T-helper 1 cell (primary cell): Measurements from ENCODE around the gene SEPTIN5.
A peak's percentile ranks its signal among the peaks of the same experiment; 100 is the strongest.

ENCODE experiments used
- DNase-seq, 5 donors: peaks; one replicate each; pipeline ENCODE4 v3.0.0-alpha.2; 2012 to 2020

The SEPTIN5 gene

DNA sequence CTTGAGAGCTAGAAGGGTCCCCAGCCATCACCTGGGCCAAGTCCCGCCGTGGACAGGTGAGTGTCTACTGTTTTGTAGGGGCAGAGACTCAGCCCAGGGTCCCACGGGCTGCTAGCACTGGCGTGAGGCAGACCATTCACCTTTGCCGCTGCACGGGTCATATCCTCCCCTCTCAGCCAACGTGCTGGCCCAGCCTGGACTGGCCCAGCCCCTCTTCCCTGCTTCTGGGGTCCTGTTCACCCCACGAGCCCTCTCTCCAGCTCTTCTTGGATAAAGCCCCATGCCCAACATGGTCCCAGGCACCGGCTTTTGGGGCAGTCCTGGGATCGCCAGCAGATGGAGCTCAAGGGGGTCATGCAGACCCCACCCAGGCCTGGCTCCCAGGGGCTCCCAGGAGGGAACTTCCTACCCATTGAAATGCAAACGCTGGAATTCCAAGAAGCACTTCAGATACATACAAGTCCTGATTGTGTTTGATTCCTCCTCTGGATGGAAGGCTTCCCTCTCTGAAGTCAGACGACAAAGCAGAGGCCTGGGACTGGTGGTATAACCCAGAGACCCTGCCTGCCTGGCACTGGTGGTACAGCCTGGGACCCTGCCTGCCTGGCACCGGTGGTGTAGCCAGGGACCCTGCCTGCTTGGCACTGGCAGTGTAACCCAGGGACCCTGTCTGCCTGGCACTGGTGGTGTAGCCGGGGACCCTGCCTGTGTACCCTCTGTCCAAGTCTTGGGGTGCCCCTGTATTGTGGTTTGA lies 8.9 kb upstream of the SEPTIN5 start:
- no peak for DNase-seq

GRCh38 chr22:19706661-19707151 lies 7.6 kb upstream of the SEPTIN5 start:
- no peak for DNase-seq

DNA sequence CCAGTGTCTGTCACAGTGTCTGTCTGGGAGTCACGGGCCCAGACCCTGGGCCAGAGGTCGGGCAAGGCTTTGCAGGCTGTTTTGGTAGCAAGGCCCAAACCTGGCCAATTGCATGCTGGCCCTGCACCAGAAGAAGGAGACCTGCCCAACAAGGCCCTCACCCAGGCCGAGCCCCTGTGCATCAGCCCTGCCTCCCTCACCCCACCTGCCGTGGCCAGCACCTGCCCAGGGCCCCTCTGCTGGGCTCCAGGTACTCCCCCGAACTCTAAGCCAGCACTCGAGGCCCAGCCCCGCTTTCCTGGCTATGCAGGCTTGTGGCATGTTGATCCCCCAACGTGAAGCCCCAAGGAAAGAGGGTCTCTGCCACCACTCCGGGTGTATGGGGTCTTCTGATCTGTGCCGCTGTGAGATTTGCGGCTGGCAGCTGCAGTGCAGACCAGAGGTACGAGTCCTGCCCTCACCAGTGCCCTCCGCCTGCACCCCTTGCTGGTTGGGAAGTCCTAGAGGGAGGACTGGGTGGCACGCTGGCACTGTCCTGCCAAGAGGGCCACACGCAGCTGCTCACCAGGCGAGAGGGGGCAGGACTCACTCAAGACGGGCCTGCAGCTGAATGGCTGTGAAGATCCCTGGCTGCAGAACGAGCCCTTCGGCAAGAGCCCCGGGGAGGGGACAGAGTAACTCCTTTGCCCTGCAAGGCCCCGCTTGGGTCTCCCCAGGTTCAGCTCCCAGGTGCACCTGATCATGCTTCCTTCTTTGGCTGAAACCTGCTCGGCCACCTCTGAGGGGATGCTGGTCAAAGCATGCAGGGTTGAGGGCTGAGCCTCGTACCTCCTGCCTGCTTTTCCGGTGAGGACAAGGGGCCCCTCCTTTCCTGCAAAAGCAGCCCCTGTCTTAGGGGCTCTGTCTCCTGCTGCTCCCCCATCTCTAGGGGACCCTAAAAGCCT lies 6.7 kb upstream of the SEPTIN5 start:
- no peak for DNase-seq

DNA sequence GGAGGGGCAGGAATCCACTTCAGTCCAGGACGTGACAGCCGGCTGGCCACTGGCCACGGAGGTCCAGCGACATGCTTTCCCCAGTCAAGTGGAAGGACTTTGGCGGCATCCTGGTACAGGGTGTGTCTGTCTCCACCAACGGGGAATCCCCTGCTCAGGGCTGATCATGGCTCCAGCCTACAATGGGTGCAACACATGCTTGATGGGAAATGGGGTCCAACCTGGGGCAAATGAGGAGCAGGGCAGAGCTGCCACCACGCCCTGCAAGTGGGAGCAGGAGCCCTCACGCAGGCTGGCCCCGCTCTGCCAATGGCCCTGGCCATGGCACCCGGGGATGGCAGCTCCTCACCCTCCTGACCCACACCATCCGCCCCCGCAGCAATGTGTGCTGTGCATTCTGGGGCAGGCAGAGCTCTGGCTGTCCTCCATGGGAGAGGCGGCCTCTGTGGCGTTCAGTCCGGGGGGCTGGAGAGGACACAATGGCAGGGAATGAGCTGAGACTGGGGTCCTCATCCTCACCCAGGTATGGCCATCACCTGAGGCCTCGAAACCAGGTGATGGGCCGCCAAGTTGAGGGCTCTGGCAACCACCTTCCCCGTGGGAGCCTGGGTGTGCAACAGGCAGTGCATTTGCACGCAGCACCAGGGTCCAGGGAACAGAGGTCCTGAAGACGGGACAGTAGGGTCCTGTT lies 5.8 kb upstream of the SEPTIN5 start:
- no peak for DNase-seq

- no peak for DNase-seq
Observed at GRCh38 chr22:19709063-19709769, 5.1 kb upstream of the SEPTIN5 start.

DNA sequence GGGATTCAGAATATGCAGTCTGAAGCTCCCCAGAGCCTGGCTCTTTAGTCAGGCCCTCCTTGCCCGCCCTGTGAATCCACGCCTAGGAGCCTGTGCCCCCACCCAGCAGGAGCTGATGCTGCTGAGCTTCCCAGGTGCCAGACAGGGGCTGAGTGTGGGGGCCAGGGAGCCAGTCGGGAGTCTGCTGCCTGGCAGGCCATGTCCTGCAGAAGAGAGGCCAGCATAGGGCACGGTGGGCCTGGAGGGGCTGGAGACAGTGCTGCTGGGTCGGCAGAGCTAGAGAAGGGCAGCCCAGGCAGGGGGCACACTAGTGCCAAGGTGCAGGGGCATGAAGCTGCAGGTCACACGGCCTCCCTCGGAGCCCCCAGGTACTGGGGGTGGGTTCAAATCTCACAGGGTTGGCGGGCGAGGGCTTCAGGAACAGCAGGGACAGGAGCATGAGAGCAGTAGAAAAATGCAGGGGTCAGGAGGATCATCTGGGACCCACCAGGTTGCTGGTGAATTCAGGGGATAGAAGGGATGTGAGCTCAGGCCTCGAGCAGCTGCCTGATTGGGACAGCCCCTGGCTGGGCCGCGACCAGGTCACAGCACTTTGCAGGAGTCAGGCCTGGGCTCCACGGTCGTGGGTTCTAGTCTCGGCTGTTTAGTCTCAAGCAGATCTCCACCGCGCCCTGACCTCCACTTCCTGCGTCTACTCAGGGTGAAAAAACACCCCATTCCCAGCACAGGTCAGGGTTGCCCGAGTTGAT lies 4.1 kb upstream of the SEPTIN5 start:
- DNase-seq, result no peak

DNA sequence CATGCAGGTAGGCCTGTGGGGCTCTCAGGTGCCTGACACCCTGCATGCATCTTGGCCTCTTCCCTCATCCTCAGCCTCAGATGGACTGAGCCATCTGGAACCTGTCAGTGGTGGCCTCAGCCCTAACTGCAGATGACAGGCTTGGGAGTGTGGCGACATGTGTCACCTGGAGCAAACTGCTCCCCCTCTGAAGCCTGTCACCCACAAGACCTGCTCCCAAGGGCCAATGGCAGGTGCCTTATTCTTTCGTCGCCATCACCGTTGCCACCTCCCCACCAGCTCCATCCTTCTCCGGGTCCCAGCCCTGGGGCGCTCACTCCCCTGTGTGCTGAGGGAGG lies 3.6 kb upstream of the SEPTIN5 start:
- DNase-seq, result no peak

DNA sequence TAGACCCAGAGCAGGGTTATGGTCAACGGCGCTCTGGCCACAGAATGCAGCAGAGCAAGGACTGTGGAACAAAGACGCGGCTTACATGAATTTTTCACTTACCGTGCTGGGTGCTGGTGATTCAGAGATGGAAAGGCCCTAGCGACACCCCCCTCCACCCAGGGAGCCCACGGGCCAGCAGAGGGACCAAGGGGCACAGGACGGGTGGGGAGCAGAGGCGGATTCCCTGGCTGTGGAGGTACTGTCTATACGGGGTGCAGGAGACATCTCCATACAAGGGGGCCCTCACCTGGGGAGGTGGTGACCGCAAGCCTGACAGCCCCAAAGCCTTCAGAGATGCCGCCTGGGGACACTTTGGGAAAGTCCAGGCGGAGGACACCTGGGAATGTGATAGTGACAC lies 1.1 kb upstream of the SEPTIN5 start:
- no peak for DNase-seq

GRCh38 chr22:19713650-19714311 lies 522 bp upstream of the SEPTIN5 start:
- no peak for DNase-seq

DNA sequence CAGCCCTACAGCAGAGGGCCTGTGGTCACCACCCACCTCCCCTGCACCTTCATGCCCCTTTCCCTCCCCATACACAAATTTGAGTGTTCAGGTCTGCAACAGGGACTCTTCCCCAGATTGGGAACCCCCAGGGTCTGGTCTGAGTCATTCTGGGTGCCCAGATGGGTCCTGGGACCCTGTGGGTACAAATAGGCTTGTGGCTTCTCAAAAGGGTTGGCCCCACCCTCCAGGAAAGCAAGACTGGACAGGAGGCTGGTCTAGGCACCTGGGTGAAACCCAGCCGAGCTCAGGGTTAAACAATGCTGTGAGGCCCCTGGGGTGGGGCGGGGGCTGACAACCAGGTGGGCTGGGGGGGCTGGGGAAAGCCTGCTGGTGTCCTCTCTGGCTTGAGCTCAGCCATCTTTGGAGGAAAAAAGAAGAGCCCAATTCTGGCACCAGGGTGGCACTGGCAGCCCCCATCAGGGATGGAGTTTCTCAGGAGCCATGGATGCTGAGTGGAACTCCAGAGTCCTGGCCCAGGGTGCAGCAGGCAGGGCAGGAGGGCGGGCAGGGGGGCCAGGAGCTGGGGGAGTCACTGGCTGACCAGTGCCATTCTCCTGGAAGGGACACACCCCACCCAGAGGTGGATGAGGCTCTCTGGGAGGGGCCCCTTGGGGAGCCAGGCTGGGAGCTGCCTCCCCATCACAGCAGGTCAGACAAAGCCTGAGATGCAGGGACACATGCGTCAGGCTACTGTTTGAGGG lies 1.1 kb downstream of the SEPTIN5 start:
- no peak for DNase-seq

DNA sequence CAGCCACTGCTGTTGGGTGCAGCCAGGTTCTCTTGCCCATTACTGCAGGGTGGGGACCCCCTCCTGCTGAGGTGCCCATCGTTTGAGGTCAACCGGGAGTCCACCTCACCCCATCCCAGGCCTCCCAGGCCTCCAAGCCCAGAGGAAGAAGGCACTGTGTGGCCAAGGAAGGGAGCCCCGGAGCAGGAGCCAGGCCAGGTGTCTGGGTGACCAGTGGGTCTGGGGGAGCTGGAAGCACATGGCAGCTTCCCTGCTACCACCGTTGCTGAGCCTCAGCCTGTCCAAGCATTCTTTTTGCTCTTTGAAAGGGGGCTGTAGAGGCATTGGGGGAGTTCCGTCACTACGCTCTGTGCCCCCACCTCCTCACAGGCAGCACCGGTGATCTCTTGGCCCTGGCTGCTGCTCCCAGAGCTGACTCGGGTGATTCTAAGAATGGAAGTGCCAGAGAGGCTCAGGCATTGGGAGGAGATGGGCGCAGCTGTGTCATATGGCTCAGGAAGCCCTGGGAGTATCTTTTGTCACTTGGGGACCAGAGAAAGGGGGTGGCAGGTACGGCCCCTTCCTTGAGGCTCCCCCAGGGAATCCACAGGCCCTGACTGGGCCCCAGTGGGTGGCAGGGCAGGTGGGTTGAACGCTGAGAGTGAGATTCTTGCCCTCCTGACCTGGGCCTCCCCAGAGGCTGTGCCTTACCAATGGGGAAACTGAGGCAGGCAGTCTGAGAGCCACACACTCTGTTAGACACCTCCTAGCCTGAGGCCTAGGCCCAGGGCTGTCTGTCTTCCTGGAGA lies 1.9 kb downstream of the SEPTIN5 start:
- no peak for DNase-seq

DNA sequence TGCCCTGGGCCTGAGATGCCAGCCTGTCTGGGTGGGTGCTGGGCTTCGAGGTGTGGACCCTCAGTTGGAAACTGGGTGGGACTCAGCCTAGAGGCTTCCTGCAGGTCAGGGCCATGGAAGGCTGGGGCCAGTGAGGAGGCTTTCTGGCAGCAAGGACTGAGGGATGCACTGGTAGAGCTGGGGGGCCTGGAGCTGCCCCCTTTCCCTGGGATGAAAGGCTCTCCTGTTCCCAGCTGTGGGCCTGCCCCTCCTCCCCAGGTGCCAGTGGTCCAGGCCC lies 2.5 kb downstream of the SEPTIN5 start:
- no peak for DNase-seq

DNA sequence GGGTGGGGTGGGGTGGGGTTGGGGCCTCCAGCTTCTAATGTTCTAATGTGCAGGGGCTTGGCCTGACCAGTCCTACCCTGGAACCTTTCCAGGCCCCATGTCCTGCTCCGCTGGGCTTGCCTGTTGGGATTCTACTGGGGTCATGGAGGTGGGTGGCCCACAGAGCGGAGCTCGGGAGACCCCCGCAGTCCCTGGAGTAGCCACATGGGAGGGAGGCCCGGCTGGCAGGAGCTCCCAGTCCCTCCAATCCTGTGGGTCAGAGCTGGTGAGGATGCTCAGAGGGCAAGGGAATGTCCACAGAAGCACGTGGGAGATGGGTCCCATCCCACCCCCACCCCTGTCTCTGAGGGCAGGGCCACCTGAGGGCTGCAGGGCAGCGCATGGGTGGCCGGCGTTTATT lies 2.9 kb downstream of the SEPTIN5 start:
- no peak for DNase-seq

DNA sequence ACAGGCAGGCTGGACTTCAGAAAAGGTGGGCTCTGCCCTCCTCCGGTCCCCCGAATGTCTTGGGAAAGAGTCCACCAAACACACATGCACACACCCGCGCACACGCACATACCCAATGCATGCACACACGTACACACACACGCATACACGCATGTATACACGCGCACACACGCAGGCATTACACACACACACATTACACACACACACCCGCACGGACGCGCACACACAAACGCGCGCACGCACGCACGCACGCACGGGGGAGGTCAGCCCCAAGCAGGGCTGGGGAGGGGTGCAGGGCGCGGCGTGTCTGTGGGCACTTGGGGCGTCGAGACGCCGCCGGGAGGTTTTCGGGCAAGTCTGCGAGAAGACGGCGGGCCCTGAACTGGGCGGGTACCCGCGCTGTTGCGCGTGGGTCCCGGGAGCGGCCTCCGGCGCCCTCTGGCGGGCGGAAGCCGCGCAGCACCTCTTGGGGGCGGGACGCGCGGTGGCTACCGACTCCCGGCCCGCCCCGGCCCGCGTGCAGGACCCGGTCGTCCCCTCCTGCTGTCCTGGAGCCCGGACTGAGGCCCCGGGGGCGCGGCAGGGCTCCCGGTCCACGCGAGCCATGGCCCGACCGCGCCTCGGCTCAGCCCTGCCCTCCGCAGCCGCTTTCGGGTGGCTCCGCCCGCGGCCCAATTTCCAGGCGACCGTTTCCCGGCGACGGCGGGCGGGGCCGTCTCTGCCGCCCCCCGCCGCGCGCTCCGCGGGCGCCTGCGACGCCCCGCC lies 3.6 kb downstream of the SEPTIN5 start:
- DNase-seq, result peak; percentile 57 to 76 (median 72)

DNA sequence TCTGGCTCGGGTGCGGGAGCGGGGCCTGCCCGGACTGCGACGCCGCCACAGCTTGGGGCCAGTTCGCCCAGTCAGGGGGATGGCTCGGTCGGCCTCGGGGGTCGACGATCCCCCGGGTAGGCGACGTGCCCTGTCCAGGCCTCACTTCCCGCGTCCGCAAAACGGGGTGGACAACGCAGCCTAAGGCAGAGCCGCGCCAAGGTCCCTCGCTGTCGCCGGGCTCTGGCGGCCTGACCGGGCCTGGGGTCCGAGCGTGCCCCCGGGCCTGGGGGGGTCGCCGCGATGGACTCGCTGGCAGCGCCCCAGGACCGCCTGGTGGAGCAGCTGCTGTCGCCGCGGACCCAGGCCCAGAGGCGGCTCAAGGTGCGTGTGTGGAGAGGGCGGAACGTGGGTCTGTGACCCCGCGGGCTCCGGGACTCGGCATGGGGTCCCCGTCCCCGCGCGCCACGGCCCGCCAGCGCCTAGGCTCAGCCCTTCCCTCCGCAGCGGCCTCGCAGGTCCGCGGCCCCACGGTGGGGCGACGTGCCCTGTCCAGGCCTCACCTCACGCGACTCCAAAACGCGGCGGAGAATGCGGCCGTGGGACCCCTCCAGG lies 4.2 kb downstream of the SEPTIN5 start:
- DNase-seq, result no peak

DNA sequence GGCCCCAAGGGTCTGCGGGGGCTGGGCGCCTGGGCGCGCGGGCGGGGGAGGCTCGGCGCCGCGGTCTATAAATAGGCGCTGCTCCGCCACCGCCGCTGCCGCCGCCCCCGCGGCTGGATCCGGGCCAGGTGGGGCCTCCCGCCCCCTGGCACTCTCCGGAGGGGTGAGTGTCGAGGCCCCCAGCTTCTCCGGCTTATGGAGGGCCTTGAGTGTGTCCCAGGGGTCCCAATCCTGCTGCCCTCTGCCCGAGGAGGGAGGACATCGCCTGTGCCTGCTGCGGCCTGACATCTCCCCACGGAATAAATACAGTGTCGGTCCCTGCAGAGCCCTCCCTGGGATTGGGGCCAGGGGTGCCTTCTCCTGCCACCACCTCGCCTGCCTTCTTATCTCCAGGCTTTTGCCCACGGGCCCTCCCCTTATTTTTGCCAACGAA lies 4.8 kb downstream of the SEPTIN5 start:
- no peak for DNase-seq

GRCh38 chr22:19719488-19720021 lies 5.3 kb downstream of the SEPTIN5 start:
- DNase-seq, result no peak

GRCh38 chr22:19720150-19720827 lies 6.0 kb downstream of the SEPTIN5 start:
- no peak for DNase-seq
